ENCODE measurements around the gene PTX3.

- TF ChIP-seq CTCF (IDR thresholded peaks at IDR 0.05) (no peak), POLR2A (IDR thresholded peaks at IDR 0.05) (no peak)
Observed at GRCh38 chr3:157442729-157443128, 6.1 kb downstream of the PTX3 start.

Data from heart left ventricle (tissue), 13 donors.